Choroid plexus epithelial cell (primary cell): Measurements from ENCODE around the gene TBC1D22A.

Source experiments
- DNase-seq: peaks from one replicate; pipeline ENCODE4 v3.0.0-alpha.2; 2010; ENCODE audit warnings: low read depth
- H3K4me3 ChIP-seq: 2 replicates; pipeline ENCODE4 v1.5.1; 2011; ENCODE audit warnings: low read depth, mild to moderate bottlenecking, control low read depth, low read length, moderate library complexity
- CTCF ChIP-seq: conservative IDR thresholded peaks from 2 replicates; pipeline ENCODE4 v1.5.1; 2011; ENCODE audit warnings: low read depth, mild to moderate bottlenecking, control low read depth, inconsistent platforms, low read length, moderate library complexity

TBC1D22A gene

GRCh38 chr22:47190276-47190956, 428.0 kb downstream of the TBC1D22A start:
- no peak for DNase-seq
- no peak for TF ChIP-seq CTCF
- H3K4me3 ChIP-seq: no peak overlapping the region

GRCh38 chr22:47190957-47191670, 428.7 kb downstream of the TBC1D22A start:
- H3K4me3 ChIP-seq: no peak overlapping the region
- no peak for DNase-seq
- TF ChIP-seq CTCF: no peak

DNA sequence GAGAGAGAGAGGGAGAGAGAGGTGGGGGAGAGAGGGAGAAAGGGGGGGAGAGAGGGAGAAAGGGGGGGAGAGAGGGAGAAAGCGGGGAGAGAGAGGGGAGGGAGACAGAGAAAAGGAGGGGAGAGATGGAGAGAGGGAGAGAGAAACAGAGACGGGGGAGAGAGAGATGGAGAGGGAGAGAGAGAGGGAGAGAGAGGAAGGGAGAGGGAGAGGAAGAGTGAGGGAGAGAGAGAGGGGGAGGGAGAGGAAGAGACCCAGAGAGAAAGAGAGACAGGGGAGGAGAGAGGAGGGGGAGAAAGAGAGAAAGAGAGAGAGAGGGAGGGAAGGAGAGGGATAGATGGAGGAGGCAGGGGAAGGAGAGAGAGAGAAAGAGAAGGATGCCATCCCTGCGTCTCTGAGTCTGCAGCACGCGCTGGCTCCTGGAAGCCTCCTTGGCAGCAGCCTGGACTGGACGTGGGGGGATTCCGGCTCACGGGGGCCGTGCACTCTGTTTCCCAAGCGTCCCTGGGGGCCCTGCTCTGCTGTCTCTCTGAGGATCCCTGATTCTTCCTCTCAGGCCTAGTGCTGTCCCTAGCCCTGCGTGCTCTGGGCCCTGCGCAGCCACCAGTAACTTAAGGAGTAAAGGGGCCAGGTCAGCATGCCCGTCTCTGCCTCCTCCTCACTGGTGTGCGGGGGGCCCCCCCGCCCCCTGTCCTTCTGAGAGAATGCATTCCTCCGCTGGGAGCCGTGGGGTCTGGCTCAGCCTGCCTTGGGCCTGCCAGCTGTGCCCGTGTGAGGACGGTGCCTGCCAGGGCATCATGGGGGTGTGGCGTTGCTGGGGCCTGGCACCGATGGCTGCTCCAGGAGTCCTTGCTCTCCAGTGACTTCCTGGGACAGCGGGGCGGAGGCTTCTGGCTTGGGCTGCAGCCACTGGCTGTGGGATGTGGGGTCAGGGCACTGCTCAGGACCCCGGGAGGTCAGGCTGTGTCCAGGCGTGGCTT, 429.5 kb downstream of the TBC1D22A start:
- no peak overlapping the region for H3K4me3 ChIP-seq
- DNase-seq: no peak
- no peak for TF ChIP-seq CTCF

GRCh38 chr22:47192651-47193437, 430.4 kb downstream of the TBC1D22A start:
- no peak for DNase-seq
- no peak for TF ChIP-seq CTCF
- no peak overlapping the region for H3K4me3 ChIP-seq

GRCh38 chr22:47193606-47194329, 431.3 kb downstream of the TBC1D22A start:
- DNase-seq: no peak
- H3K4me3 ChIP-seq: no peak overlapping the region
- no peak for TF ChIP-seq CTCF
